HEK293 (cell line): ENCODE measurements around the gene TRAF7.

Experiments used
- CTCF ChIA-PET: fragments of 350-600 bp; formaldehyde crosslinking; extraction: SDS; loops from one replicate; lab custom pipeline; 2021; ENCODE audit warnings: antibody characterized with exemption; lab: Yijun Ruan, JAX
- POLR2A ChIA-PET: fragments of 300-600 bp; formaldehyde crosslinking; extraction: SDS; loops from one replicate; lab custom pipeline; 2020; ENCODE audit warnings: antibody characterized with exemption, inconsistent platforms; lab: Yijun Ruan, JAX
- H3K27ac ChIP-seq: fragments of 200-500 bp; sonication (Bioruptor generic); 2 replicates; pipeline ENCODE4 v1.5.1; 2014; ENCODE audit warnings: low read depth, low read length, control low read depth, inconsistent platforms; ENCODE audit errors: extremely low read depth
- H3K36me3 ChIP-seq, 2 experiments: fragments of 200-500 bp in 1 of 2; sonication (Bioruptor generic) in 1 of 2; 1 replicate in 1 of 2; 2 replicates in 1 of 2; pipeline ENCODE4 v1.5.1; 2014 to 2017; ENCODE audit warnings: inconsistent platforms in 2 of 2, low read length in 2 of 2; ENCODE audit not compliant: control insufficient read depth in 2 of 2, insufficient read depth in 1 of 2
- H3K4me1 ChIP-seq: fragments of 200-500 bp; sonication (Bioruptor generic); 2 replicates; pipeline ENCODE4 v1.5.1; 2014; ENCODE audit warnings: mild to moderate bottlenecking, low read length, inconsistent platforms; ENCODE audit not compliant: control insufficient read depth, insufficient read depth
- H3K4me3 ChIP-seq: 2 replicates; pipeline ENCODE4 v1.5.1; 2011; ENCODE audit warnings: low read depth, mild to moderate bottlenecking, control low read depth, low read length, moderate library complexity
- H3K9me3 ChIP-seq: fragments of 200-500 bp; sonication (Bioruptor generic); 2 replicates; pipeline ENCODE4 v1.5.1; 2014; ENCODE audit warnings: low read depth, low read length, inconsistent platforms; ENCODE audit not compliant: control insufficient read depth, insufficient read depth
- CTCF ChIP-seq: fragments of 450-650 bp; formaldehyde crosslinking; IDR thresholded peaks from 2 replicates; pipeline ENCODE4 v1.5.1; 2016; ENCODE audit warnings: missing biosample characterization, missing genetic modification characterization
- EGR2 ChIP-seq: fragments of 450-650 bp; formaldehyde crosslinking; IDR thresholded peaks from 2 replicates; pipeline ENCODE4 v1.5.1; 2016; ENCODE audit warnings: low read depth, missing biosample characterization, missing genetic modification characterization
- FEZF1 ChIP-seq: fragments of 450-650 bp; formaldehyde crosslinking; IDR thresholded peaks from 2 replicates; pipeline ENCODE4 v1.5.1; 2016; ENCODE audit warnings: missing biosample characterization, missing genetic modification characterization
- GLIS1 ChIP-seq: fragments of 450-650 bp; formaldehyde crosslinking; IDR thresholded peaks from 2 replicates; pipeline ENCODE4 v1.5.1; 2016; ENCODE audit warnings: missing biosample characterization, missing genetic modification characterization
- REPIN1 ChIP-seq: fragments of 450-650 bp; formaldehyde crosslinking; IDR thresholded peaks from 2 replicates; pipeline ENCODE4 v1.5.1; 2017; ENCODE audit warnings: missing biosample characterization, missing genetic modification characterization, low read depth
- TCF7L2 ChIP-seq: IDR thresholded peaks from 2 replicates; pipeline ENCODE4 v1.6.1; 2011; ENCODE audit warnings: low read depth, mild to moderate bottlenecking, inconsistent platforms, low read length, moderate library complexity, borderline replicate concordance
- TSHZ1 ChIP-seq: fragments of 450-650 bp; formaldehyde crosslinking; IDR thresholded peaks from 2 replicates; pipeline ENCODE4 v1.5.1; 2016; ENCODE audit warnings: missing biosample characterization, missing genetic modification characterization, borderline replicate concordance
- YY2 ChIP-seq: fragments of 450-650 bp; formaldehyde crosslinking; IDR thresholded peaks from 2 replicates; pipeline ENCODE4 v1.5.1; 2016; ENCODE audit warnings: missing biosample characterization, missing genetic modification characterization
- ZBTB17 ChIP-seq: fragments of 450-650 bp; formaldehyde crosslinking; IDR thresholded peaks from 2 replicates; pipeline ENCODE4 v1.5.1; 2016; ENCODE audit warnings: missing biosample characterization, missing genetic modification characterization
- ZBTB20 ChIP-seq: fragments of 450-650 bp; formaldehyde crosslinking; IDR thresholded peaks from 2 replicates; pipeline ENCODE4 v1.5.1; 2016; ENCODE audit warnings: missing biosample characterization, missing genetic modification characterization
- ZBTB21 ChIP-seq: fragments of 450-650 bp; formaldehyde crosslinking; IDR thresholded peaks from 2 replicates; pipeline ENCODE4 v1.5.1; 2017; ENCODE audit warnings: missing biosample characterization, missing genetic modification characterization
- ZBTB7A ChIP-seq: fragments of 450-650 bp; formaldehyde crosslinking; IDR thresholded peaks from 2 replicates; pipeline ENCODE4 v1.5.1; 2016; ENCODE audit warnings: low read depth, missing biosample characterization, missing genetic modification characterization
- ZFHX2 ChIP-seq: fragments of 450-650 bp; formaldehyde crosslinking; conservative IDR thresholded peaks from 2 replicates; pipeline ENCODE4 v1.5.1; 2016; ENCODE audit warnings: missing biosample characterization, missing genetic modification characterization
- ZNF132 ChIP-seq: fragments of 450-650 bp; formaldehyde crosslinking; IDR thresholded peaks from 2 replicates; pipeline ENCODE4 v1.5.1; 2017; ENCODE audit warnings: missing biosample characterization, missing genetic modification characterization, borderline replicate concordance
- ZNF148 ChIP-seq: fragments of 450-650 bp; formaldehyde crosslinking; IDR thresholded peaks from 2 replicates; pipeline ENCODE4 v1.5.0; 2017; ENCODE audit warnings: missing biosample characterization, missing genetic modification characterization, borderline replicate concordance
- ZNF175 ChIP-seq: fragments of 450-650 bp; formaldehyde crosslinking; IDR thresholded peaks from 2 replicates; pipeline ENCODE4 v1.5.1; 2016; ENCODE audit warnings: missing biosample characterization, missing genetic modification characterization
- ZNF24 ChIP-seq: fragments of 450-650 bp; formaldehyde crosslinking; IDR thresholded peaks from 2 replicates; pipeline ENCODE4 v1.5.1; 2016; ENCODE audit warnings: missing biosample characterization, missing genetic modification characterization
- ZNF266 ChIP-seq: fragments of 450-650 bp; formaldehyde crosslinking; IDR thresholded peaks from 2 replicates; pipeline ENCODE4 v1.5.1; 2016; ENCODE audit warnings: missing biosample characterization, missing genetic modification characterization, low read depth
- ZNF510 ChIP-seq: fragments of 450-650 bp; formaldehyde crosslinking; IDR thresholded peaks from 2 replicates; pipeline ENCODE4 v1.5.1; 2018; ENCODE audit warnings: mild to moderate bottlenecking, missing genetic modification characterization, missing biosample characterization; ENCODE audit not compliant: insufficient replicate concordance
- ZNF623 ChIP-seq: fragments of 450-650 bp; formaldehyde crosslinking; IDR thresholded peaks from 2 replicates; pipeline ENCODE4 v1.5.1; 2016; ENCODE audit warnings: missing biosample characterization, missing genetic modification characterization
- ZNF664 ChIP-seq: fragments of 450-650 bp; formaldehyde crosslinking; IDR thresholded peaks from 2 replicates; pipeline ENCODE4 v1.5.1; 2016; ENCODE audit warnings: missing biosample characterization, missing genetic modification characterization
- ZNF791 ChIP-seq: fragments of 450-650 bp; formaldehyde crosslinking; IDR thresholded peaks from 2 replicates; pipeline ENCODE4 v1.5.1; 2016; ENCODE audit warnings: missing biosample characterization, missing genetic modification characterization
- ZSCAN23 ChIP-seq: fragments of 450-650 bp; formaldehyde crosslinking; IDR thresholded peaks from 2 replicates; pipeline ENCODE4 v1.5.1; 2016; ENCODE audit warnings: missing biosample characterization, missing genetic modification characterization
- ZSCAN30 ChIP-seq: fragments of 450-650 bp; IDR thresholded peaks from 2 replicates; pipeline ENCODE4 v1.5.1; 2018; ENCODE audit warnings: missing biosample characterization, mild to moderate bottlenecking, missing genetic modification characterization, moderate library complexity
- ZXDB ChIP-seq: fragments of 450-650 bp; formaldehyde crosslinking; IDR thresholded peaks from 2 replicates; pipeline ENCODE4 v1.5.1; 2016; ENCODE audit warnings: missing biosample characterization, missing genetic modification characterization
- TF ChIP-seq, protein P1 (sequence below): fragments of 450-650 bp; formaldehyde crosslinking; IDR thresholded peaks from 2 replicates; pipeline ENCODE4 v1.5.1; 2016; ENCODE audit warnings: missing biosample characterization, missing genetic modification characterization
- TF ChIP-seq, protein P2 (sequence below): fragments of 450-650 bp; formaldehyde crosslinking; IDR thresholded peaks from 2 replicates; pipeline ENCODE4 v1.5.1; 2016; ENCODE audit warnings: missing biosample characterization, missing genetic modification characterization

TRAF7 gene

GRCh38 chr16:2194852-2195321 is 39.3 kb downstream of the TRAF7 start:
- H3K4me3 ChIP-seq, result no peak overlapping the region
- no peak overlapping the region for H3K27ac ChIP-seq
- H3K36me3 ChIP-seq, result no peaks in the 10 kb centered on the region
- H3K9me3 ChIP-seq, result no peaks in the 10 kb centered on the region
- ChIA-PET CTCF (interaction anchor here (0.5 to 3.4 kb wide), 15 partner anchors 8 to 1950 kb away, joined by 3 to 28 read pairs (median 3); partner anchors contain the start of genes ABCA3, ECI1 and MLST8), POLR2A (interaction anchor here (0.6 to 2.5 kb wide), 14 partner anchors 10 to 265 kb away, joined by 3 to 30 read pairs (median 4); partner anchors contain the start of genes BRICD5, DNASE1L2, E4F1 and ECI1)
- peaks cover 9% of the 10 kb centered on the region; the same call in 1 of the 2 replicates for H3K4me1 ChIP-seq
- no peak for TF ChIP-seq REPIN1 (tag by site-specific recombination)
- no peak for TF ChIP-seq YY2 (tag by site-specific recombination)
- peak; percentile 74 for TF ChIP-seq ZNF664 (tag by site-specific recombination)
- no peak for TF ChIP-seq ZBTB20
- TF ChIP-seq ZSCAN23 (tag by site-specific recombination), result no peak
- TF ChIP-seq, protein P1, sequence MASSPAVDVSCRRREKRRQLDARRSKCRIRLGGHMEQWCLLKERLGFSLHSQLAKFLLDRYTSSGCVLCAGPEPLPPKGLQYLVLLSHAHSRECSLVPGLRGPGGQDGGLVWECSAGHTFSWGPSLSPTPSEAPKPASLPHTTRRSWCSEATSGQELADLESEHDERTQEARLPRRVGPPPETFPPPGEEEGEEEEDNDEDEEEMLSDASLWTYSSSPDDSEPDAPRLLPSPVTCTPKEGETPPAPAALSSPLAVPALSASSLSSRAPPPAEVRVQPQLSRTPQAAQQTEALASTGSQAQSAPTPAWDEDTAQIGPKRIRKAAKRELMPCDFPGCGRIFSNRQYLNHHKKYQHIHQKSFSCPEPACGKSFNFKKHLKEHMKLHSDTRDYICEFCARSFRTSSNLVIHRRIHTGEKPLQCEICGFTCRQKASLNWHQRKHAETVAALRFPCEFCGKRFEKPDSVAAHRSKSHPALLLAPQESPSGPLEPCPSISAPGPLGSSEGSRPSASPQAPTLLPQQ (tag by site-specific recombination), result peak; percentile 40; the same call in 1 of the 2 replicates
- peak; percentile 10; the same call in 1 of the 2 replicates for TF ChIP-seq GLIS1 (tag by site-specific recombination)
- 0 out of 2 replicates have a peak, but pooled peaks have one; percentile 19 for TF ChIP-seq ZFHX2 (tag by site-specific recombination)
- no peak for TF ChIP-seq ZNF266 (tag by site-specific recombination)
- TF ChIP-seq, protein P2, sequence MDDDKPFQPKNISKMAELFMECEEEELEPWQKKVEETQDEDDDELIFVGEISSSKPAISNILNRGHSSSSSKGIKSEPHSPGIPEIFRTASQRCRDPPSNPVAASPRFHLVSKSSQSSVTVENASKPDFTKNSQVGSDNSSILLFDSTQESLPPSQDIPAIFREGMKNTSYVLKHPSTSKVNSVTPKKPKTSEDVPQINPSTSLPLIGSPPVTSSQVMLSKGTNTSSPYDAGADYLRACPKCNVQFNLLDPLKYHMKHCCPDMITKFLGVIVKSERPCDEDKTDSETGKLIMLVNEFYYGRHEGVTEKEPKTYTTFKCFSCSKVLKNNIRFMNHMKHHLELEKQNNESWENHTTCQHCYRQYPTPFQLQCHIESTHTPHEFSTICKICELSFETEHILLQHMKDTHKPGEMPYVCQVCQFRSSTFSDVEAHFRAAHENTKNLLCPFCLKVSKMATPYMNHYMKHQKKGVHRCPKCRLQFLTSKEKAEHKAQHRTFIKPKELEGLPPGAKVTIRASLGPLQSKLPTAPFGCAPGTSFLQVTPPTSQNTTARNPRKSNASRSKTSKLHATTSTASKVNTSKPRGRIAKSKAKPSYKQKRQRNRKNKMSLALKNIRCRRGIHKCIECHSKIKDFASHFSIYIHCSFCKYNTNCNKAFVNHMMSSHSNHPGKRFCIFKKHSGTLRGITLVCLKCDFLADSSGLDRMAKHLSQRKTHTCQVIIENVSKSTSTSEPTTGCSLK, result no peak
- TF ChIP-seq CTCF (tag by site-specific recombination), result peak; percentile 89
- no peak; the same call in 1 of the 2 replicates for TF ChIP-seq EGR2 (tag by site-specific recombination)
- peak; percentile 72; the same call in 1 of the 2 replicates for TF ChIP-seq ZBTB17 (tag by site-specific recombination)
- no peak for TF ChIP-seq FEZF1
- 0 out of 2 replicates have a peak, but pooled peaks have one; percentile 26 for TF ChIP-seq ZNF24 (tag by site-specific recombination)
- peak; percentile 17; the same call in 1 of the 2 replicates for TF ChIP-seq ZNF623 (tag by site-specific recombination)
- no peak for TF ChIP-seq ZNF510 (tag by site-specific recombination)
- no peak for TF ChIP-seq ZNF132
- TF ChIP-seq ZNF175, result no peak
- no peak for TF ChIP-seq ZBTB21
- peak; percentile 83; the same call in 1 of the 2 replicates for TF ChIP-seq ZBTB7A (tag by site-specific recombination)
- no peak for TF ChIP-seq TCF7L2
- 0 out of 2 replicates have a peak, but pooled peaks have one; percentile 16 for TF ChIP-seq ZXDB (tag by site-specific recombination)
- no peak for TF ChIP-seq ZNF148 (tag by site-specific recombination)
- TF ChIP-seq ZSCAN30 (tag by site-specific recombination), result peak; percentile 70; the same call in 1 of the 2 replicates
- TF ChIP-seq TSHZ1, result no peak
- no peak for TF ChIP-seq ZNF791
